HepG2 (cell line): ENCODE results near the gene BIRC5. TPM values are rescaled to one million over a fixed set of nuclear protein-coding genes. Genes with fewer than 3 reads are reported as not detected.

ENCODE experiments used
- AGO2 ChIP-seq: fragments of 200-400 bp; formaldehyde crosslinking; optimal IDR thresholded peaks from 2 replicates; pipeline ENCODE3; 2017; ENCODE audit warnings: mild to moderate bottlenecking, low read depth, low read length, moderate library complexity
- ARNTL ChIP-seq: sonication (generic); formaldehyde crosslinking; IDR thresholded peaks from 2 replicates; pipeline ENCODE4 v1.4.0; 2020; ENCODE audit warnings: mild to moderate bottlenecking, missing genetic modification reagents
- CHD2 ChIP-seq: IDR thresholded peaks from 2 replicates; pipeline ENCODE4 v1.6.1; 2011; ENCODE audit warnings: low read depth, low read length, improper control_type of control experiment
- DR1 ChIP-seq: sonication (generic); formaldehyde crosslinking; IDR thresholded peaks from 2 replicates; pipeline ENCODE4 v1.8.0; 2021; ENCODE audit warnings: mild to moderate bottlenecking, missing genetic modification reagents, inconsistent platforms
- FOSL2 ChIP-seq: sonication (generic); formaldehyde crosslinking; IDR thresholded peaks from 2 replicates; pipeline ENCODE4 v1.4.0; 2020; ENCODE audit warnings: missing genetic modification reagents
- GTF2F1 ChIP-seq: fragments of 150-350 bp; IDR thresholded peaks from 2 replicates; pipeline ENCODE4 v1.6.1; 2014; ENCODE audit warnings: low read length
- IRX3 ChIP-seq: sonication (generic); formaldehyde crosslinking; IDR thresholded peaks from 2 replicates; pipeline ENCODE4 v1.8.1; 2023; ENCODE audit warnings: mild to moderate bottlenecking, low read depth, missing genetic modification reagents, borderline replicate concordance
- MBD4 ChIP-seq: IDR thresholded peaks from 2 replicates; pipeline ENCODE4 v1.6.1; 2012; ENCODE audit warnings: low read length, inconsistent platforms, borderline replicate concordance
- MIXL1 ChIP-seq: IDR thresholded peaks from 2 replicates; pipeline ENCODE4 v1.6.1; 2016
- RBFOX2 ChIP-seq: fragments of 200-400 bp; formaldehyde crosslinking; IDR thresholded peaks from 2 replicates; pipeline ENCODE4 v1.6.1; 2017; ENCODE audit warnings: low read depth, mild to moderate bottlenecking, low read length
- RFXAP ChIP-seq: sonication (generic); formaldehyde crosslinking; IDR thresholded peaks from 2 replicates; pipeline ENCODE4 v1.4.0; 2020; ENCODE audit warnings: missing genetic modification reagents, borderline replicate concordance
- SMC3 ChIP-seq: IDR thresholded peaks from 2 replicates; pipeline ENCODE4 v1.6.1; 2011; ENCODE audit warnings: low read length, improper control_type of control experiment
- TGIF2 ChIP-seq: IDR thresholded peaks from 2 replicates; pipeline ENCODE4 v1.6.1; 2016; ENCODE audit warnings: control low read depth, missing compliant biosample characterization
- XRCC5 ChIP-seq: fragments of 200-400 bp; formaldehyde crosslinking; optimal IDR thresholded peaks from 2 replicates; pipeline ENCODE3; 2017; ENCODE audit warnings: mild to moderate bottlenecking, low read length
- ZKSCAN1 ChIP-seq: fragments of 150-350 bp; IDR thresholded peaks from 2 replicates; pipeline ENCODE4 v1.6.1; 2014; ENCODE audit warnings: low read length
- ZNF17 ChIP-seq: sonication (generic); formaldehyde crosslinking; IDR thresholded peaks from 2 replicates; pipeline ENCODE4 v1.5.0; 2020; ENCODE audit warnings: mild to moderate bottlenecking, missing genetic modification reagents
- ZNF207 ChIP-seq: fragments of 450-650 bp; IDR thresholded peaks from 2 replicates; pipeline ENCODE4 v1.6.1; 2016; ENCODE audit warnings: antibody characterized with exemption, borderline replicate concordance
- ZNF260 ChIP-seq: sonication (generic); formaldehyde crosslinking; IDR thresholded peaks from 2 replicates; pipeline ENCODE4 v1.4.0; 2020; ENCODE audit warnings: missing genetic modification reagents, low read depth, mild to moderate bottlenecking, borderline replicate concordance
- ZNF383 ChIP-seq: sonication (generic); formaldehyde crosslinking; IDR thresholded peaks from 2 replicates; pipeline ENCODE4 v1.4.0; 2020; ENCODE audit warnings: missing genetic modification reagents, mild to moderate bottlenecking, borderline replicate concordance
- ZNF83 ChIP-seq: sonication (generic); formaldehyde crosslinking; IDR thresholded peaks from 2 replicates; pipeline ENCODE4 v1.4.0; 2020; ENCODE audit warnings: missing genetic modification reagents, mild to moderate bottlenecking, borderline replicate concordance
- ZZZ3 ChIP-seq: sonication (generic); formaldehyde crosslinking; IDR thresholded peaks from 2 replicates; pipeline ENCODE4 v1.4.0; 2020; ENCODE audit warnings: missing genetic modification reagents, mild to moderate bottlenecking, borderline replicate concordance
- polyA plus RNA-seq, 8 experiments: library from polyadenylated mRNA; depleted of rRNA in 3 of 8; stranded (reverse) in 7 of 8; unstranded in 1 of 8; fragments of >200 nt; fragmentation: Illumina TruSeq in 4 of 8; extraction: Trizol in 4 of 8; gene quantifications; 2 replicates each; pipeline versions ENCODE4 v1.2.1 to v1.2.3, GENCODE V29; 2011 to 2016; ENCODE audit warnings: low read depth in 4 of 8, missing spikeins in 1 of 8, mixed read lengths in 1 of 8; ENCODE audit not compliant: insufficient read depth in 1 of 8
- total RNA-seq, 5 experiments: library from RNA; depleted of rRNA; stranded (reverse); fragments of >200 nt; fragmentation: Illumina TruSeq; extraction: Trizol; gene quantifications; 2 replicates each; pipeline ENCODE4 v1.2.3, GENCODE V29; 2016; ENCODE audit warnings: low read depth in 1 of 5
- TF ChIP-seq, protein P1 (sequence below): sonication (generic); formaldehyde crosslinking; conservative IDR thresholded peaks from 2 replicates; pipeline ENCODE4 v1.8.0; 2022; ENCODE audit warnings: low read depth, missing genetic modification reagents
- TF ChIP-seq, protein P2 (sequence below): sonication (generic); formaldehyde crosslinking; IDR thresholded peaks from 2 replicates; pipeline ENCODE4 v1.9.0; 2021; ENCODE audit warnings: missing genetic modification reagents, borderline replicate concordance
- TF ChIP-seq, protein P3 (sequence below): sonication (generic); formaldehyde crosslinking; IDR thresholded peaks from 2 replicates; pipeline ENCODE4 v1.4.0; 2020; ENCODE audit warnings: missing genetic modification reagents

Gene BIRC5
- total and polyA plus RNA-seq, 2 of the 13 experiments (the other 11 are each of a cell fraction or from before 2014, with no cell fraction given) = 30.3 to 135 TPM

DNA sequence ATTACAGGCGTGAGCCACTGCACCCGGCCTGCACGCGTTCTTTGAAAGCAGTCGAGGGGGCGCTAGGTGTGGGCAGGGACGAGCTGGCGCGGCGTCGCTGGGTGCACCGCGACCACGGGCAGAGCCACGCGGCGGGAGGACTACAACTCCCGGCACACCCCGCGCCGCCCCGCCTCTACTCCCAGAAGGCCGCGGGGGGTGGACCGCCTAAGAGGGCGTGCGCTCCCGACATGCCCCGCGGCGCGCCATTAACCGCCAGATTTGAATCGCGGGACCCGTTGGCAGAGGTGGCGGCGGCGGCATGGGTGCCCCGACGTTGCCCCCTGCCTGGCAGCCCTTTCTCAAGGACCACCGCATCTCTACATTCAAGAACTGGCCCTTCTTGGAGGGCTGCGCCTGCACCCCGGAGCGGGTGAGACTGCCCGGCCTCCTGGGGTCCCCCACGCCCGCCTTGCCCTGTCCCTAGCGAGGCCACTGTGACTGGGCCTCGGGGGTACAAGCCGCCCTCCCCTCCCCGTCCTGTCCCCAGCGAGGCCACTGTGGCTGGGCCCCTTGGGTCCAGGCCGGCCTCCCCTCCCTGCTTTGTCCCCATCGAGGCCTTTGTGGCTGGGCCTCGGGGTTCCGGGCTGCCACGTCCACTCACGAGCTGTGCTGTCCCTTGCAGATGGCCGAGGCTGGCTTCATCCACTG, at the start of gene BIRC5 (continued):
- TF ChIP-seq, protein P1, sequence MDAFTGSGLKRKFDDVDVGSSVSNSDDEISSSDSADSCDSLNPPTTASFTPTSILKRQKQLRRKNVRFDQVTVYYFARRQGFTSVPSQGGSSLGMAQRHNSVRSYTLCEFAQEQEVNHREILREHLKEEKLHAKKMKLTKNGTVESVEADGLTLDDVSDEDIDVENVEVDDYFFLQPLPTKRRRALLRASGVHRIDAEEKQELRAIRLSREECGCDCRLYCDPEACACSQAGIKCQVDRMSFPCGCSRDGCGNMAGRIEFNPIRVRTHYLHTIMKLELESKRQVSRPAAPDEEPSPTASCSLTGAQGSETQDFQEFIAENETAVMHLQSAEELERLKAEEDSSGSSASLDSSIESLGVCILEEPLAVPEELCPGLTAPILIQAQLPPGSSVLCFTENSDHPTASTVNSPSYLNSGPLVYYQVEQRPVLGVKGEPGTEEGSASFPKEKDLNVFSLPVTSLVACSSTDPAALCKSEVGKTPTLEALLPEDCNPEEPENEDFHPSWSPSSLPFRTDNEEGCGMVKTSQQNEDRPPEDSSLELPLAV (CRISPR knock-in tag) = no peak
- peak; percentile 96 for TF ChIP-seq TGIF2 (CRISPR knock-in tag)
- no peak; the same call in 1 of the 2 replicates for TF ChIP-seq ARNTL (CRISPR knock-in tag)
- no peak for TF ChIP-seq ZKSCAN1
- no peak for TF ChIP-seq SMC3
- TF ChIP-seq RFXAP (CRISPR knock-in tag) = peak; percentile 65; the same call in 1 of the 2 replicates
- 0 out of 2 replicates have a peak, but pooled peaks have one; percentile 84 for TF ChIP-seq ZNF383
- TF ChIP-seq AGO2 = no peak
- no peak for TF ChIP-seq ZNF207
- no peak for TF ChIP-seq MBD4
- TF ChIP-seq XRCC5 = no peak
- TF ChIP-seq ZNF83 (CRISPR knock-in tag) = peak; percentile 7; the same call in 1 of the 2 replicates
- no peak for TF ChIP-seq MIXL1
- TF ChIP-seq RBFOX2 = peak; percentile 86
- peak; percentile 91; the same call in 1 of the 2 replicates for TF ChIP-seq IRX3 (CRISPR knock-in tag)
- no peak for TF ChIP-seq ZNF17 (CRISPR knock-in tag)
- TF ChIP-seq, protein P2, sequence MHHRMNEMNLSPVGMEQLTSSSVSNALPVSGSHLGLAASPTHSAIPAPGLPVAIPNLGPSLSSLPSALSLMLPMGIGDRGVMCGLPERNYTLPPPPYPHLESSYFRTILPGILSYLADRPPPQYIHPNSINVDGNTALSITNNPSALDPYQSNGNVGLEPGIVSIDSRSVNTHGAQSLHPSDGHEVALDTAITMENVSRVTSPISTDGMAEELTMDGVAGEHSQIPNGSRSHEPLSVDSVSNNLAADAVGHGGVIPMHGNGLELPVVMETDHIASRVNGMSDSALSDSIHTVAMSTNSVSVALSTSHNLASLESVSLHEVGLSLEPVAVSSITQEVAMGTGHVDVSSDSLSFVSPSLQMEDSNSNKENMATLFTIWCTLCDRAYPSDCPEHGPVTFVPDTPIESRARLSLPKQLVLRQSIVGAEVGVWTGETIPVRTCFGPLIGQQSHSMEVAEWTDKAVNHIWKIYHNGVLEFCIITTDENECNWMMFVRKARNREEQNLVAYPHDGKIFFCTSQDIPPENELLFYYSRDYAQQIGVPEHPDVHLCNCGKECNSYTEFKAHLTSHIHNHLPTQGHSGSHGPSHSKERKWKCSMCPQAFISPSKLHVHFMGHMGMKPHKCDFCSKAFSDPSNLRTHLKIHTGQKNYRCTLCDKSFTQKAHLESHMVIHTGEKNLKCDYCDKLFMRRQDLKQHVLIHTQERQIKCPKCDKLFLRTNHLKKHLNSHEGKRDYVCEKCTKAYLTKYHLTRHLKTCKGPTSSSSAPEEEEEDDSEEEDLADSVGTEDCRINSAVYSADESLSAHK (CRISPR knock-in tag) = no peak
- no peak; the same call in 1 of the 2 replicates for TF ChIP-seq CHD2
- TF ChIP-seq, protein P3, sequence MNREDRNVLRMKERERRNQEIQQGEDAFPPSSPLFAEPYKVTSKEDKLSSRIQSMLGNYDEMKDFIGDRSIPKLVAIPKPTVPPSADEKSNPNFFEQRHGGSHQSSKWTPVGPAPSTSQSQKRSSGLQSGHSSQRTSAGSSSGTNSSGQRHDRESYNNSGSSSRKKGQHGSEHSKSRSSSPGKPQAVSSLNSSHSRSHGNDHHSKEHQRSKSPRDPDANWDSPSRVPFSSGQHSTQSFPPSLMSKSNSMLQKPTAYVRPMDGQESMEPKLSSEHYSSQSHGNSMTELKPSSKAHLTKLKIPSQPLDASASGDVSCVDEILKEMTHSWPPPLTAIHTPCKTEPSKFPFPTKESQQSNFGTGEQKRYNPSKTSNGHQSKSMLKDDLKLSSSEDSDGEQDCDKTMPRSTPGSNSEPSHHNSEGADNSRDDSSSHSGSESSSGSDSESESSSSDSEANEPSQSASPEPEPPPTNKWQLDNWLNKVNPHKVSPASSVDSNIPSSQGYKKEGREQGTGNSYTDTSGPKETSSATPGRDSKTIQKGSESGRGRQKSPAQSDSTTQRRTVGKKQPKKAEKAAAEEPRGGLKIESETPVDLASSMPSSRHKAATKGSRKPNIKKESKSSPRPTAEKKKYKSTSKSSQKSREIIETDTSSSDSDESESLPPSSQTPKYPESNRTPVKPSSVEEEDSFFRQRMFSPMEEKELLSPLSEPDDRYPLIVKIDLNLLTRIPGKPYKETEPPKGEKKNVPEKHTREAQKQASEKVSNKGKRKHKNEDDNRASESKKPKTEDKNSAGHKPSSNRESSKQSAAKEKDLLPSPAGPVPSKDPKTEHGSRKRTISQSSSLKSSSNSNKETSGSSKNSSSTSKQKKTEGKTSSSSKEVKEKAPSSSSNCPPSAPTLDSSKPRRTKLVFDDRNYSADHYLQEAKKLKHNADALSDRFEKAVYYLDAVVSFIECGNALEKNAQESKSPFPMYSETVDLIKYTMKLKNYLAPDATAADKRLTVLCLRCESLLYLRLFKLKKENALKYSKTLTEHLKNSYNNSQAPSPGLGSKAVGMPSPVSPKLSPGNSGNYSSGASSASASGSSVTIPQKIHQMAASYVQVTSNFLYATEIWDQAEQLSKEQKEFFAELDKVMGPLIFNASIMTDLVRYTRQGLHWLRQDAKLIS (CRISPR knock-in tag) = no peak
- peak; percentile 93 for TF ChIP-seq DR1 (CRISPR knock-in tag)
- no peak; the same call in 1 of the 2 replicates for TF ChIP-seq FOSL2 (CRISPR knock-in tag)
- 0 out of 2 replicates have a peak, but pooled peaks have one; percentile 21 for TF ChIP-seq ZZZ3 (CRISPR knock-in tag)
- TF ChIP-seq ZNF260 (CRISPR knock-in tag) = no peak
- no peak for TF ChIP-seq GTF2F1
